Heart left ventricle (tissue), 13 donors: Measurements from ENCODE around the gene ITPK1.

Experiments used
- POLR2A ChIP-seq, 2 donors: fragments of 450-650 bp; IDR thresholded peaks; one replicate each; pipeline ENCODE4 v1.6.1; 2017; ENCODE audit warnings: antibody characterized with exemption in 2 of 2, mild to moderate bottlenecking in 2 of 2, moderate library complexity in 2 of 2
- TF ChIP-seq, protein P1 (sequence below), 12 donors: fragments of 200-600 bp; sonication (generic) in 4 of 12; IDR thresholded peaks; one replicate each; pipeline versions ENCODE4 v1.5.0 to v1.8.0; 2018 to 2022; ENCODE audit warnings: antibody characterized with exemption in 12 of 12, mild to moderate bottlenecking in 5 of 12
- donor health status: ischemic (EF 13 %, LVEDD 7.1; RV severe dilation, severe dysfunction).
- donor health status: DM: no; HTN: yes; CAD: no.
- donor health status: DM: no; HTN: no; CAD: no.
- donor health status: ischemic (EF 25% LVEDD 6.9; RV normal size, moderate dysfunction).
- donor health status: ischemic (EF 25% LVEDD 5.7; RV mildly dilated, moderate dysfunction).
- donor health status: ischemic (EF 35%, LVEDD 5.7; RV mildly dilated, moderate dysfunction).
- donor health status: nonischemic (EF 11% LVEDD 7.7; RV severe dilation, severe dysfunction).
- donor health status: DM: yes; HTN: yes; CAD: no.
- donor health status: PGD.
- donor health status: ischemic (EF 29% LVEDD 5.4; RV normal size, mild dysfunction).
- donor health status: nonischemic (EF 23%, LVEDD 6.1; RV moderate dilation, normal function).

GRCh38 chr14:93025055-93025454, 90.7 kb downstream of the ITPK1 start:
- no peak for TF ChIP-seq POLR2A (IDR thresholded peaks at IDR 0.05)
- TF ChIP-seq, protein P1, sequence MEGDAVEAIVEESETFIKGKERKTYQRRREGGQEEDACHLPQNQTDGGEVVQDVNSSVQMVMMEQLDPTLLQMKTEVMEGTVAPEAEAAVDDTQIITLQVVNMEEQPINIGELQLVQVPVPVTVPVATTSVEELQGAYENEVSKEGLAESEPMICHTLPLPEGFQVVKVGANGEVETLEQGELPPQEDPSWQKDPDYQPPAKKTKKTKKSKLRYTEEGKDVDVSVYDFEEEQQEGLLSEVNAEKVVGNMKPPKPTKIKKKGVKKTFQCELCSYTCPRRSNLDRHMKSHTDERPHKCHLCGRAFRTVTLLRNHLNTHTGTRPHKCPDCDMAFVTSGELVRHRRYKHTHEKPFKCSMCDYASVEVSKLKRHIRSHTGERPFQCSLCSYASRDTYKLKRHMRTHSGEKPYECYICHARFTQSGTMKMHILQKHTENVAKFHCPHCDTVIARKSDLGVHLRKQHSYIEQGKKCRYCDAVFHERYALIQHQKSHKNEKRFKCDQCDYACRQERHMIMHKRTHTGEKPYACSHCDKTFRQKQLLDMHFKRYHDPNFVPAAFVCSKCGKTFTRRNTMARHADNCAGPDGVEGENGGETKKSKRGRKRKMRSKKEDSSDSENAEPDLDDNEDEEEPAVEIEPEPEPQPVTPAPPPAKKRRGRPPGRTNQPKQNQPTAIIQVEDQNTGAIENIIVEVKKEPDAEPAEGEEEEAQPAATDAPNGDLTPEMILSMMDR (IDR thresholded peaks at IDR 0.05) = no peak
